GM19193 (cell line): ENCODE results near the gene PHF5A.

Experiments
- POLR2A ChIP-seq: IDR thresholded peaks from 4 replicates; pipeline ENCODE4 v1.6.1; 2011; ENCODE audit not compliant: insufficient read depth, insufficient read length; ENCODE audit errors: extremely low read depth

PHF5A gene

GRCh38 chr22:41498303-41498835, 29.9 kb upstream of the PHF5A start:
- no peak for TF ChIP-seq POLR2A

GRCh38 chr22:41491374-41492100, 23.0 kb upstream of the PHF5A start:
- no peak for TF ChIP-seq POLR2A

- no peak for TF ChIP-seq POLR2A
These were observed 20.3 kb upstream of the PHF5A start for GRCh38 chr22:41488596-41489385.

GRCh38 chr22:41488076-41488475, 19.6 kb upstream of the PHF5A start:
- no peak for TF ChIP-seq POLR2A

GRCh38 chr22:41487037-41487935, 18.8 kb upstream of the PHF5A start:
- no peak for TF ChIP-seq POLR2A

GRCh38 chr22:41485033-41485432, 16.5 kb upstream of the PHF5A start:
- TF ChIP-seq POLR2A, result no peak

- TF ChIP-seq POLR2A, result no peak
These were observed 13.9 kb upstream of the PHF5A start for GRCh38 chr22:41482319-41482935.

- no peak for TF ChIP-seq POLR2A
These were observed 13.4 kb upstream of the PHF5A start for GRCh38 chr22:41481925-41482318.

- TF ChIP-seq POLR2A, result no peak
These were observed 12.8 kb upstream of the PHF5A start for GRCh38 chr22:41481131-41481830.

GRCh38 chr22:41480397-41480735, 11.9 kb upstream of the PHF5A start:
- no peak for TF ChIP-seq POLR2A

GRCh38 chr22:41479671-41480396, 11.3 kb upstream of the PHF5A start:
- TF ChIP-seq POLR2A, result no peak

GRCh38 chr22:41478891-41479521, 10.5 kb upstream of the PHF5A start:
- no peak for TF ChIP-seq POLR2A

- TF ChIP-seq POLR2A, result no peak
These were observed 10.0 kb upstream of the PHF5A start for GRCh38 chr22:41478473-41478872.
